Panc1 (cell line): ENCODE measurements around the gene FANCD2. TPM values are rescaled to one million over a fixed set of nuclear protein-coding genes. Genes with fewer than 3 reads are reported as not detected.

ENCODE experiments used
- ATAC-seq: fragments of 200-7000 bp; cut with Tn5 transposase; 2 replicates; pipeline ENCODE4 v1.9.1; 2020; ENCODE audit warnings: mild to moderate bottlenecking, moderate library complexity
- BruUV-seq: library from RNA; stranded (reverse); fragments of 400-500 nt; replicated peaks from 2 replicates; lab custom pipeline; 2021; lab: Mats Ljungman, UMichigan
- CTCF ChIA-PET: fragments of 300-600 bp; sonication (Branson Sonifier 250); formaldehyde crosslinking; loops from one replicate; lab custom pipeline; 2022; ENCODE audit warnings: antibody characterized with exemption; lab: Charles Lee
- POLR2A ChIA-PET: fragments of 300-600 bp; sonication (Branson Sonifier 250); formaldehyde crosslinking; loops from one replicate; lab custom pipeline; 2022; ENCODE audit warnings: antibody characterized with exemption; lab: Charles Lee
- DNase-seq: peaks from one replicate; pipeline ENCODE4 v3.0.0-alpha.2; 2010; ENCODE audit warnings: low read depth, low spot score
- H3K27ac ChIP-seq: 2 replicates; pipeline ENCODE4 v1.5.1; 2011; ENCODE audit warnings: mild to moderate bottlenecking, low read length, inconsistent platforms
- H3K27me3 ChIP-seq: fragments of 200-500 bp; sonication (Bioruptor generic); 2 replicates; pipeline ENCODE4 v1.6.0; 2014; ENCODE audit warnings: low read length, inconsistent platforms; ENCODE audit not compliant: control insufficient read depth, insufficient read depth
- H3K36me3 ChIP-seq: fragments of 200-500 bp; sonication (Bioruptor generic); 2 replicates; pipeline ENCODE4 v1.5.1; 2014; ENCODE audit warnings: inconsistent platforms, mild to moderate bottlenecking, low read length, moderate library complexity; ENCODE audit not compliant: control insufficient read depth, insufficient read depth
- H3K4me1 ChIP-seq: 2 replicates; pipeline ENCODE4 v1.5.1; 2011; ENCODE audit warnings: inconsistent platforms, mild to moderate bottlenecking, low read length, moderate library complexity; ENCODE audit not compliant: control insufficient read depth, insufficient read depth
- H3K4me3 ChIP-seq, 2 experiments: 2 replicates each; pipeline ENCODE4 v1.5.1; 2011 to 2012; ENCODE audit warnings: low read depth in 2 of 2, low read length in 2 of 2, mild to moderate bottlenecking in 2 of 2, inconsistent platforms in 1 of 2, moderate library complexity in 1 of 2
- H3K9me3 ChIP-seq: fragments of 200-500 bp; sonication (Bioruptor generic); 2 replicates; pipeline ENCODE4 v1.5.1; 2014; ENCODE audit warnings: low read depth, mild to moderate bottlenecking, inconsistent platforms, low read length, moderate library complexity; ENCODE audit not compliant: control insufficient read depth, insufficient read depth
- POLR2AphosphoS5 ChIP-seq: IDR thresholded peaks from 2 replicates; pipeline ENCODE4 v1.6.1; 2012; ENCODE audit warnings: mild to moderate bottlenecking, low read depth, low read length, moderate library complexity
- SIN3A ChIP-seq: IDR thresholded peaks from 2 replicates; pipeline ENCODE4 v1.6.1; 2012; ENCODE audit warnings: low read depth, mild to moderate bottlenecking, low read length, moderate library complexity, borderline replicate concordance; ENCODE audit not compliant: insufficient read depth
- TCF7L2 ChIP-seq: IDR thresholded peaks from 2 replicates; pipeline ENCODE4 v1.6.1; 2011; ENCODE audit warnings: mild to moderate bottlenecking, low read depth, low read length, inconsistent platforms
- in situ Hi-C: cut with HindIII; loops from 2 replicates; pipeline ENCODE4 v1.10.0; 2016; ENCODE audit warnings: low sequenced_read_pairs, low pct_unique_long_range_greater_than_20kb
- intact Hi-C: fragments of 100-400 bp; cut with micrococcal nuclease; formaldehyde crosslinking; loops from one replicate; pipeline ENCODE4 v1.10.0; 2022; ENCODE audit not compliant: unreplicated experiment
- total RNA-seq: library from RNA; stranded (reverse); gene quantifications from one replicate; pipeline ENCODE4 v1.2.1, GENCODE V29; 2021; ENCODE audit not compliant: unreplicated experiment
- TF ChIP-seq, protein P1 (sequence below), 2 experiments: IDR thresholded peaks; 2 replicates each; pipeline ENCODE4 v1.6.1; 2011 to 2012; ENCODE audit warnings: low read depth in 2 of 2, control low read depth in 1 of 2, low read length in 1 of 2, mild to moderate bottlenecking in 1 of 2, moderate library complexity in 1 of 2; ENCODE audit not compliant: insufficient read depth in 1 of 2
- TF ChIP-seq, protein P2 (sequence below): fragments of 450-650 bp; IDR thresholded peaks from 2 replicates; pipeline ENCODE4 v1.5.1; 2017; ENCODE audit warnings: mild to moderate bottlenecking

FANCD2 gene
- total RNA-seq, 1 experiment from 2014 or later: 20.0 TPM

DNA sequence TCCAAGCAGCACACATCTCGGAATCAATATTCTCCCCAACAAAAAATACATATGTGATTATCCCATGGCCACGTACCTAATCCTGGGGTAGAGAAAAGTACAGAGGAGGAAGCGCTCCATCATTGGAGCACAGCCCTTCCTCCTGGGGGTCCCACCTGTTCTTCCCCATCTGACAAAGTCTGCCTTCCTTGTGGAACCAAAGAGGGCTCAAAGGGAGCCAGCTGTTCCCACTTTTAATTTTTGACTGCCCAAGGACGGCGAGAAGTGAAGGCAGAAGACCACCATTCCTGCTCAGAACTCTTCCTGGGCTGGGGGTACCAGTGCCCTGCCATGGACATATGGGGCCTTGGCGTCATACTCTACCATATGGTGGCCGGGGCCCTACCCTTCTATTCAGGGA lies 14.1 kb upstream of the FANCD2 start:
- Histone ChIP-seq H3K4me1 (peaks cover 11% of the 10 kb centered on the region), H3K27me3 (no peaks in the 10 kb centered on the region), H3K36me3 (no peaks in the 10 kb centered on the region), H3K27ac (no peak overlapping the region), H3K9me3 (no peaks in the 10 kb centered on the region), H3K4me3 (no peak overlapping the region)
- POLR2A ChIA-PET: no interaction called here
- in situ Hi-C loops (no loop called here), intact Hi-C loops (no loop called here)
- DNase-seq: no peak
- BruUV-seq: no TSS peak
- no peak for ATAC-seq
- CTCF ChIA-PET: no interaction called here
- TF ChIP-seq, protein P1, sequence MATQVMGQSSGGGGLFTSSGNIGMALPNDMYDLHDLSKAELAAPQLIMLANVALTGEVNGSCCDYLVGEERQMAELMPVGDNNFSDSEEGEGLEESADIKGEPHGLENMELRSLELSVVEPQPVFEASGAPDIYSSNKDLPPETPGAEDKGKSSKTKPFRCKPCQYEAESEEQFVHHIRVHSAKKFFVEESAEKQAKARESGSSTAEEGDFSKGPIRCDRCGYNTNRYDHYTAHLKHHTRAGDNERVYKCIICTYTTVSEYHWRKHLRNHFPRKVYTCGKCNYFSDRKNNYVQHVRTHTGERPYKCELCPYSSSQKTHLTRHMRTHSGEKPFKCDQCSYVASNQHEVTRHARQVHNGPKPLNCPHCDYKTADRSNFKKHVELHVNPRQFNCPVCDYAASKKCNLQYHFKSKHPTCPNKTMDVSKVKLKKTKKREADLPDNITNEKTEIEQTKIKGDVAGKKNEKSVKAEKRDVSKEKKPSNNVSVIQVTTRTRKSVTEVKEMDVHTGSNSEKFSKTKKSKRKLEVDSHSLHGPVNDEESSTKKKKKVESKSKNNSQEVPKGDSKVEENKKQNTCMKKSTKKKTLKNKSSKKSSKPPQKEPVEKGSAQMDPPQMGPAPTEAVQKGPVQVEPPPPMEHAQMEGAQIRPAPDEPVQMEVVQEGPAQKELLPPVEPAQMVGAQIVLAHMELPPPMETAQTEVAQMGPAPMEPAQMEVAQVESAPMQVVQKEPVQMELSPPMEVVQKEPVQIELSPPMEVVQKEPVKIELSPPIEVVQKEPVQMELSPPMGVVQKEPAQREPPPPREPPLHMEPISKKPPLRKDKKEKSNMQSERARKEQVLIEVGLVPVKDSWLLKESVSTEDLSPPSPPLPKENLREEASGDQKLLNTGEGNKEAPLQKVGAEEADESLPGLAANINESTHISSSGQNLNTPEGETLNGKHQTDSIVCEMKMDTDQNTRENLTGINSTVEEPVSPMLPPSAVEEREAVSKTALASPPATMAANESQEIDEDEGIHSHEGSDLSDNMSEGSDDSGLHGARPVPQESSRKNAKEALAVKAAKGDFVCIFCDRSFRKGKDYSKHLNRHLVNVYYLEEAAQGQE (IDR thresholded peaks at IDR 0.05; ENCODE audit: insufficient read depth in 1 of 2, low read depth in 2 of 2, low read length in 1 of 2): no peak
- TF ChIP-seq, protein P2, sequence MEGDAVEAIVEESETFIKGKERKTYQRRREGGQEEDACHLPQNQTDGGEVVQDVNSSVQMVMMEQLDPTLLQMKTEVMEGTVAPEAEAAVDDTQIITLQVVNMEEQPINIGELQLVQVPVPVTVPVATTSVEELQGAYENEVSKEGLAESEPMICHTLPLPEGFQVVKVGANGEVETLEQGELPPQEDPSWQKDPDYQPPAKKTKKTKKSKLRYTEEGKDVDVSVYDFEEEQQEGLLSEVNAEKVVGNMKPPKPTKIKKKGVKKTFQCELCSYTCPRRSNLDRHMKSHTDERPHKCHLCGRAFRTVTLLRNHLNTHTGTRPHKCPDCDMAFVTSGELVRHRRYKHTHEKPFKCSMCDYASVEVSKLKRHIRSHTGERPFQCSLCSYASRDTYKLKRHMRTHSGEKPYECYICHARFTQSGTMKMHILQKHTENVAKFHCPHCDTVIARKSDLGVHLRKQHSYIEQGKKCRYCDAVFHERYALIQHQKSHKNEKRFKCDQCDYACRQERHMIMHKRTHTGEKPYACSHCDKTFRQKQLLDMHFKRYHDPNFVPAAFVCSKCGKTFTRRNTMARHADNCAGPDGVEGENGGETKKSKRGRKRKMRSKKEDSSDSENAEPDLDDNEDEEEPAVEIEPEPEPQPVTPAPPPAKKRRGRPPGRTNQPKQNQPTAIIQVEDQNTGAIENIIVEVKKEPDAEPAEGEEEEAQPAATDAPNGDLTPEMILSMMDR: no peak
- no peak for TF ChIP-seq SIN3A
- no peak for TF ChIP-seq TCF7L2
- no peak for TF ChIP-seq POLR2AphosphoS5

DNA sequence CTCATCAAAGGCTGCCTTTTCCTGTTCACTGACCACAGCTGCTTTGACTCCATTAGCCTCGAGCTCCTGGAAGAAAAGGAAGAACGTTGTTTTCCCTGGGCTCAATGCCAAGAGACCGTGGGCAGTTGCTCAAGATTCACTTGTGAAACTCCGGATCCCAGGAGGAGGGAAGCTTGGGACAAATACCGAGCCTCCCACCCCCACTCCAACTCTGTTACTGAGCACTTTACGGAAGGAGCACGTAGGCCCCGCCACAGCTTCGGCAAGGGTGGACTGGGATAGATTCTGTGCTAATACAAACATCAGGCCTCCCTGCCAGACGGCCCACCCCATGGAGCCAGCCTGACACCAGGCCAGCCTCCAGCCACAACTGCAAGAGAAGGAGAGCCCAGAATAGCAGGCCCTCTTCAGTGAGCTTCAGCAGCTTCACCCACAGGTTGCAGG lies 10.8 kb upstream of the FANCD2 start:
- H3K36me3 ChIP-seq: no peaks in the 10 kb centered on the region
- ChIA-PET CTCF (interaction anchor here (1.0 kb wide), 1 partner anchor 31 kb away, joined by 3 read pairs; no protein-coding TSS in a partner anchor), POLR2A (no interaction called here)
- no peaks in the 10 kb centered on the region for H3K9me3 ChIP-seq
- DNase-seq: no peak
- TF ChIP-seq, protein P1 (IDR thresholded peaks at IDR 0.05; ENCODE audit: insufficient read depth in 1 of 2, low read depth in 2 of 2, low read length in 1 of 2): no peak
- TF ChIP-seq, protein P2: no peak
- no peak for TF ChIP-seq TCF7L2
- TF ChIP-seq POLR2AphosphoS5: no peak
- no peak for TF ChIP-seq SIN3A
- no peak overlapping the region for H3K4me3 ChIP-seq
- intact Hi-C loops (no loop called here), in situ Hi-C loops (no loop called here)
- no peak overlapping the region for H3K27ac ChIP-seq
- BruUV-seq: no TSS peak
- H3K27me3 ChIP-seq: no peaks in the 10 kb centered on the region
- H3K4me1 ChIP-seq: peaks cover 7% of the 10 kb centered on the region
- ATAC-seq: no peak
